Left lung (tissue), 10 donors: ENCODE results near the gene CD200R1. TPM values are rescaled to one million over a fixed set of nuclear protein-coding genes. Genes with fewer than 3 reads are reported as not detected.

Experiments
- ATAC-seq: fragments of 200-7000 bp; cut with Tn5 transposase; one replicate; pipeline ENCODE4 v1.9.1; 2020; ENCODE audit warnings: moderate library complexity
- DNase-seq, 4 donors: peaks; one replicate each; pipeline ENCODE4 v3.0.0-alpha.2; 2013 to 2020
- H3K27ac ChIP-seq, 2 donors: fragments of 200-600 bp; sonication (generic) in 1 of 2; one replicate each; pipeline versions ENCODE4 v1.5.0 to v1.8.0; 2020 to 2021
- H3K27me3 ChIP-seq, 2 donors: fragments of 200-600 bp; sonication (generic) in 1 of 2; one replicate each; pipeline versions ENCODE4 v1.5.0 to v1.8.0; 2020 to 2021
- H3K36me3 ChIP-seq, 2 donors: fragments of 200-600 bp; sonication (generic) in 1 of 2; one replicate each; pipeline versions ENCODE4 v1.5.0 to v1.8.0; 2020 to 2021
- H3K4me1 ChIP-seq, 2 donors: fragments of 200-600 bp; one replicate each; pipeline ENCODE4 v1.8.0; 2021
- H3K4me3 ChIP-seq, 2 donors: fragments of 200-600 bp; sonication (generic) in 1 of 2; one replicate each; pipeline versions ENCODE4 v1.5.0 to v1.8.0; 2020 to 2021; ENCODE audit warnings: mild to moderate bottlenecking in 1 of 2
- H3K9me3 ChIP-seq, 2 donors: fragments of 200-600 bp; sonication (generic) in 1 of 2; one replicate each; pipeline versions ENCODE4 v1.5.0 to v1.8.0; 2020 to 2021
- intact Hi-C, 2 donors: fragments of 100-400 bp; cut with DNase I; formaldehyde crosslinking; loops; one replicate each; pipeline versions ENCODE4 v1.11.2 to v1.14.2; 2022
- polyA plus RNA-seq, 6 donors: library from polyadenylated mRNA; unstranded; fragments of 120-200 nt; gene quantifications; one replicate each; pipeline ENCODE4 v1.2.1, GENCODE V29; 2013; ENCODE audit not compliant: insufficient read length in 6 of 6
- total RNA-seq, 2 donors: library from RNA; stranded (reverse); fragmentation: NEBNext Ultra II Directional; extraction: Animal tissue kit (Norgen Biotek cat#: 25700); gene quantifications; one replicate each; pipeline ENCODE4 v1.2.1, GENCODE V29; 2021
- TF ChIP-seq, protein P1 (sequence below), 2 donors: fragments of 200-600 bp; sonication (generic) in 1 of 2; IDR thresholded peaks; one replicate each; pipeline versions ENCODE4 v1.5.0 to v1.8.0; 2021; ENCODE audit warnings: antibody characterized with exemption in 2 of 2
- donor health status: DM: no; HTN: yes; CAD: no.
- donor health status: DM: no; HTN: no; CAD: no.

The CD200R1 gene
- total and polyA plus RNA-seq, 8 donors = 1.2 to 3.5 (median 2.0) TPM

DNA sequence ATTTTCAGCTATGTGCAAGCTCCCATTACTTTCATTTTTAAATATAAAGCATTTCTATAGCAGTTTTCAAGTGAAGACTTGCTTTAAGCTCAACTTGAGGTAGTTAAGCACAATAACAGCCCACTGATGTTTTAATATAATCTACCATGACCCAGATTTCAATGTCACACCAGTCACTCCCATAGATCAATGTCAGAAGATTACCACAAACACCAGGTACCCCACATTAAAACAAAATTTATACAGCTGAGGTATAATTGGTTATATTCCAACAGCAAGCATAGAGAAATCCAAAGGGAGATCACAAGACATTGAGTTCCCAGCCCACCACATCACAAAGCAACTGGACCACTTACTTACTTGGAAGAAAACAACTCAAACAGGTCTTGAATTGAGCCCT, 38.7 kb upstream of the CD200R1 start:
- Histone ChIP-seq H3K27ac (no peak overlapping the region), H3K27me3 (no peaks in the 10 kb centered on the region), H3K4me3 (no peak overlapping the region), H3K9me3 (no peaks in the 10 kb centered on the region), H3K4me1 (peaks cover 0 to 20% of the 10 kb centered on the region in 2 donors), H3K36me3 (peaks cover 0 to 79% of the 10 kb centered on the region in 2 donors)
- intact Hi-C loops = no loop called here
- no peak for DNase-seq
- ATAC-seq = no peak
- TF ChIP-seq, protein P1, sequence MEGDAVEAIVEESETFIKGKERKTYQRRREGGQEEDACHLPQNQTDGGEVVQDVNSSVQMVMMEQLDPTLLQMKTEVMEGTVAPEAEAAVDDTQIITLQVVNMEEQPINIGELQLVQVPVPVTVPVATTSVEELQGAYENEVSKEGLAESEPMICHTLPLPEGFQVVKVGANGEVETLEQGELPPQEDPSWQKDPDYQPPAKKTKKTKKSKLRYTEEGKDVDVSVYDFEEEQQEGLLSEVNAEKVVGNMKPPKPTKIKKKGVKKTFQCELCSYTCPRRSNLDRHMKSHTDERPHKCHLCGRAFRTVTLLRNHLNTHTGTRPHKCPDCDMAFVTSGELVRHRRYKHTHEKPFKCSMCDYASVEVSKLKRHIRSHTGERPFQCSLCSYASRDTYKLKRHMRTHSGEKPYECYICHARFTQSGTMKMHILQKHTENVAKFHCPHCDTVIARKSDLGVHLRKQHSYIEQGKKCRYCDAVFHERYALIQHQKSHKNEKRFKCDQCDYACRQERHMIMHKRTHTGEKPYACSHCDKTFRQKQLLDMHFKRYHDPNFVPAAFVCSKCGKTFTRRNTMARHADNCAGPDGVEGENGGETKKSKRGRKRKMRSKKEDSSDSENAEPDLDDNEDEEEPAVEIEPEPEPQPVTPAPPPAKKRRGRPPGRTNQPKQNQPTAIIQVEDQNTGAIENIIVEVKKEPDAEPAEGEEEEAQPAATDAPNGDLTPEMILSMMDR (IDR thresholded peaks at IDR 0.05) = no peak

DNA sequence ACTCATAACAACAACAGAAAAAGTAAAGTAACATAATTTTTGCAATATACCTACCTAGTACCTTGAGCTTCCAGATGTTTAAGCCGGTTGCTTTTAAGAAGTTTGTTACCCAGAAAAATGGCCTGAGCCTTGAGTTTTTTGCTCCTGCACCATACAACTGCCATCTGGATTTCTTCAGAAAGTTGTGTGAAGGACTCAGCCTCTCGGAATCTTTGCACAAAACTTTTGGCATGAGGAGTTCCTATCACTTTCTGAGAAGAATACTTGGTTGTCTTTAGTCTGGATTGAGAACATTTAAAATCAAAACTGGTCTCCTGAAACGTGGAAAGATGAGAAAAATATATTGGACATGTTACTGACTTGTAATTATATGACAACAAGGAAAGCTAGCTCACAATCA, 33.2 kb upstream of the CD200R1 start:
- Histone ChIP-seq H3K27ac (no peak overlapping the region), H3K27me3 (no peaks in the 10 kb centered on the region), H3K36me3 (peaks cover 0 to 98% of the 10 kb centered on the region in 2 donors), H3K4me3 (no peak overlapping the region), H3K4me1 (no peaks in the 10 kb centered on the region), H3K9me3 (no peaks in the 10 kb centered on the region)
- DNase-seq = no peak
- TF ChIP-seq, protein P1 (IDR thresholded peaks at IDR 0.05) = no peak
- intact Hi-C loops = no loop called here
- ATAC-seq = no peak

DNA sequence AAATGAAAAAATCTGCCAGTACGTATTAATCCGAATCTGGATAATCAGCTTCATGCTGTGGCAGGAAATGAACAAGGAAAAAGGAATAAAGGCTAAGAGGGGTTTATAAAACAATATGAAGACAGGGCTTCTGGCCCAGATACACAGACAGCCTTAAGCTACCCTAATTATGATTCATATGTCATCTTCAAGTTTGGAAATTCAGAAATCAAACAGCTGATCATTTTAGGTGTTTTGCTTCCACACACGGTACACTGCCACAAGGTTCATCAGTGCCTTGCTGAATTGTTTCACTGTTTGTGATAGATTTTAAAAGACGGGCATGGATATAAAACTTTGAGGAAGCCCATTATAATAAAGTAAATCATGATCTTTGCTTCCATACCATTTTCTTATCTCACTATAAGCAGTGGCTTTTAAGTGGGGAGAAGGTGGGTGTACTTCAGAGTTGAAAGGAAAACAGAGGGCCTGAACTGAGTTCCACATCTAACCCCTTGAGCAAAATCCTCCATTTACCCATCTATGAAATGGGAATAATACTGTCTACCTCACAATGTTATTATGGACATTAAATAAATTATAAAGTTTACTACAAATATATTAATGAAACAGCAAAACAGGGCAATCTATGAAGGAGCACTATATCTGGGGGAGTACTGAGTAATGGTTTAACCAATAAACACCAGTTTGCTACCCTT, 31.6 kb upstream of the CD200R1 start:
- intact Hi-C loops = no loop called here
- Histone ChIP-seq H3K9me3 (no peaks in the 10 kb centered on the region), H3K27me3 (no peaks in the 10 kb centered on the region), H3K4me3 (no peak overlapping the region), H3K4me1 (no peaks in the 10 kb centered on the region), H3K27ac (no peak overlapping the region), H3K36me3 (peaks cover 0 to 99% of the 10 kb centered on the region in 2 donors)
- no peak for ATAC-seq
- no peak for DNase-seq
- TF ChIP-seq, protein P1 (IDR thresholded peaks at IDR 0.05) = no peak

DNA sequence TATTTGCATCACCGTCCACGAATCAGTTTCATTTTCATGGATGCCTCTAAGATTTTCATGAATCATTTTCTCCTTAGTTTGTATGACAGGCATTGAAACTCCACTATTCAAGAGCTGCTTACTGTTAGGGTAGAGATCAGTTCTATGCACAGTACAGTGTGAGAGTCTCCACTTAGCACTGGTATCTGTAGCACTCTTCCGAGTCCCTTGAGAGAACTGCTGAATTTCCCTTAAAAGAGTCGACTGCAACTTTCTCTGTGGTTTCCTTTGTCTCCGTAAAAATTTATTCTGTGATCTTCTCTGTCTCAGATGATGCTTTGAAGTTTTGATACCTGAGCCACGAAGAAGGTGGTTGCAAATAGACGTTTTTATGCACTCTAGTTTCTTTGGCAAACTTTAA, 30.7 kb upstream of the CD200R1 start:
- no peaks in the 10 kb centered on the region for H3K27me3 ChIP-seq
- no peaks in the 10 kb centered on the region for H3K9me3 ChIP-seq
- DNase-seq = no peak
- H3K4me3 ChIP-seq = no peak overlapping the region
- H3K36me3 ChIP-seq = peaks cover 0 to 99% of the 10 kb centered on the region in 2 donors
- intact Hi-C loops = no loop called here
- no peak for ATAC-seq
- H3K27ac ChIP-seq = no peak overlapping the region
- H3K4me1 ChIP-seq = peaks cover 0 to 2% of the 10 kb centered on the region in 2 donors
- TF ChIP-seq, protein P1 (IDR thresholded peaks at IDR 0.05) = no peak

DNA sequence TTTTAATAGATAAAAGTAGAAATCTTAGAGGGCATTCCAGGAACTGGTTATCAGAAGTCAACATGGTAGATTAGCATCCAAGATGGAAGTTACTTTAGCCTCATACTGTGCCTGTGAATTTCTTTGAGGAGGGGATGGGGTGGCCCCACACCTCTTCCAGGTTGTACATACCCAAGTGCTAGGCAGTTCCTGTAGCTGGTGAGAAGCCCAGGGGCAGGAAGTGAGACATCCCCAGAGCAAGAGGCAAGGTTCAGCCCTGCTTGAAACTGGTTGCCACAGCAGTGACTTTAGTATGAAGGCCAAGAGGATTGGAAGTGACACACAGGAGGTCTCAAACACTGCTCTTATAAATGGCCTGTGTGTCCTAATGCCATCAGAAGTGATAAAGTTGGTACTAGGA, 27.8 kb upstream of the CD200R1 start:
- TF ChIP-seq, protein P1 (IDR thresholded peaks at IDR 0.05) = no peak
- DNase-seq (no peak), ATAC-seq (no peak)
- H3K4me1 ChIP-seq = peaks cover 0 to 4% of the 10 kb centered on the region in 2 donors
- no peaks in the 10 kb centered on the region for H3K27me3 ChIP-seq
- peaks cover 0 to 95% of the 10 kb centered on the region in 2 donors for H3K36me3 ChIP-seq
- no peak overlapping the region for H3K27ac ChIP-seq
- no peaks in the 10 kb centered on the region for H3K9me3 ChIP-seq
- intact Hi-C loops = no loop called here
- no peak overlapping the region for H3K4me3 ChIP-seq
